Measurements from ENCODE around the gene HOMER3.

- TF ChIP-seq GATA2 (IDR thresholded peaks at IDR 0.05; ENCODE audit: low read depth, low read length) (no peak), GATA3 (IDR thresholded peaks at IDR 0.05; ENCODE audit: low read depth, low read length) (no peak)
These were observed 7.9 kb upstream of the HOMER3 start for GRCh38 chr19:18948976-18949356.
